Activated CD4-positive, alpha-beta T cell treated with anti-CD3 and anti-CD28 coated beads, Interleukin-2, Interleukin-6, amounts not matched to agents 100 ng/mL and 50 ng/mL, durations not matched to agents 16 hours and 8 hours (primary cell): ENCODE data around the gene ATP5IF1.

Source experiments
- DNase-seq: peaks from one replicate; pipeline ENCODE4 v3.0.0-alpha.2; 2020

Gene ATP5IF1

DNA sequence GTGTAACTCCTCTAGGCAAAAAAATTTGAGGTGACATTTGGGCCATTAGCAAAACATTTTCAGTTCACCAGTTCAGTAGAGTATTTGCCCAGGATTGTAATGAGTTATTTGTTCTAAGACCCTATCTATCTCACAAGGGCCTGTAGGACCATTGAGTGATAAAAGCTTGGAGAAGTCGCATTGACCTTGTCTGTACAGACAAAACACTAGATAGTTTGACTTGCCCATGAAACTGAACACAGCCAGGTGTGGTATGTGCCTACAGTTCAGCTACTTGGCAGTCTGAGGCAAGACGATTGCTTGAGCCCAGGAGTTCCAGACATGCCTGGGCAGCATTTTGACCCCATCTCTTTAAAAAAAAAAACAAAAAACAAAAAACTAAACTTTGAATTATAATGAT is 3.1 kb downstream of the ATP5IF1 start:
- no peak for DNase-seq

DNA sequence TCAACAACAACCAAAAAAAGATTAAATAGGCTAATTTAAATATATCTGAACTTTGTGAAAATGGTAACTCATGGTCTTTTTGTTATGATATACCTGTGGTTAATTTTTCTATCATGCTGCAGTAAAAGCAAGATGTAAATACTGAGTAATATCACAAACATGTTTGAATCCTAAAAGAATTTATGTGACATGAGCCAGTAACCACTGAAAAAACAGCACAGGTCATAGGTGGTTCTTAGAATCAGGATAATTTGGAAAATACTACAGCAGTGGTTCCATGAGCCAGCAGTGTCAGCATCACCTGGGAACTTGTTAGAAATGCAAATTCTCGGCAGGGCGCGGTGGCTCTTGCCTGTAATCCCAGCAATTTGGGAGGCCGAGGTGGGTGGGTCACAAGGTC is 4.1 kb downstream of the ATP5IF1 start:
- DNase-seq = no peak

DNA sequence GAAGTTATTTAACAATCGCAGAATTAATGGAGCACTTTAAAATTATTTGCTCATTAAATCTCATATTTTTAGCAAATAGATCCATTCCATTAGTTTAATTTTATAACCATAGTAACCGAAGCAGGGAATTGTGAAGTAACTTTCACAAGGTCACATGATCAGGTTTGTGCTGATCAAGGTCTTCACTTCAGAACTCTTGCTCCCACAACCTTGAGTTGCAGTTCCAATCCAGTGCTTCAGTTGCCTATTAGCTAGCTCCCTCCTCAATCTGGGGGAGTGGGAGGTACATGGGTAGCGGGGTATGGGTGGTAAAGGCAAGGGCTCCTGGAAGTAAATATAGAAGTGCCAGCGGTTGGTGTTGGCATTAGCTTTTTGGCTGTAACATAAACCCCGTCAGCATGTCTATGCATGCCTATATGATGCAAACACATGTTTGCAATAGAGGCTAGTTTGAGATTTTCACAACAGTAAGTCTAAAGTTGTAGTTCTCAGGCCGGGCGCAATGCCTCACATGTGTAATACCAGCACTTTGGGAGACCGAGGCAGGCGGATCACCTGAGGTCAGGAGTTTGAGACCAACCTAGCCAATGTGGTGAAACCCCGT is 5.8 kb downstream of the ATP5IF1 start:
- DNase-seq = no peak

DNA sequence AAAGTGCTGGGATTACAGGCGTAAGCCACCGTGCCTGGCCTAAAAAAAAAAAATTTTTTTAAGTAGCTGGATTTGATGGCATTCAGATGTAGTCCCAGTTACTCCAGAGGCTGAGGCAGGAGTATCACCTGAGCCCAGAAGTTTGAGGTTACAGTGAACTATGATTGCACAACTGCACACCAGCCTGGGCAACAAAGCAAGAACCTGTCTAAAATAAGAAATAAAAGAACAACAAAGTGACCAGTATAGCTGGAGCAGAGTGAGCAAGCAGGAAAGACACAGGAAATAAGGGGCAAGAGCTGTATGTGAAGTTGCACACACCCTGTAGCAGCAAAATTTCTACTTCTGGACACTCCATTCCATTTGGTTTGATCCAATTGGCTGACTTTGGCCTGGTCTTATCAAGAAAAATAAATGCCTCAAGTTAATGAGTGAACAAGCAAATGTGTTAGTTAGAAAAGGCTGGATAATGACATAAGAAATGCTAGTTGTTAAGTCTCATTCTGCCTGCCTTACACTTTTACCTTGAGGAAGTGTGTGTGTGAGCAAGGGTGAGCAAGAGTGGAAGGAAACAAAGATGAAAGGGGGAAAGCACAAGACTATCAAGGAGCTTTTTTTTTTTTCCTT is 7.9 kb downstream of the ATP5IF1 start:
- DNase-seq = no peak

DNA sequence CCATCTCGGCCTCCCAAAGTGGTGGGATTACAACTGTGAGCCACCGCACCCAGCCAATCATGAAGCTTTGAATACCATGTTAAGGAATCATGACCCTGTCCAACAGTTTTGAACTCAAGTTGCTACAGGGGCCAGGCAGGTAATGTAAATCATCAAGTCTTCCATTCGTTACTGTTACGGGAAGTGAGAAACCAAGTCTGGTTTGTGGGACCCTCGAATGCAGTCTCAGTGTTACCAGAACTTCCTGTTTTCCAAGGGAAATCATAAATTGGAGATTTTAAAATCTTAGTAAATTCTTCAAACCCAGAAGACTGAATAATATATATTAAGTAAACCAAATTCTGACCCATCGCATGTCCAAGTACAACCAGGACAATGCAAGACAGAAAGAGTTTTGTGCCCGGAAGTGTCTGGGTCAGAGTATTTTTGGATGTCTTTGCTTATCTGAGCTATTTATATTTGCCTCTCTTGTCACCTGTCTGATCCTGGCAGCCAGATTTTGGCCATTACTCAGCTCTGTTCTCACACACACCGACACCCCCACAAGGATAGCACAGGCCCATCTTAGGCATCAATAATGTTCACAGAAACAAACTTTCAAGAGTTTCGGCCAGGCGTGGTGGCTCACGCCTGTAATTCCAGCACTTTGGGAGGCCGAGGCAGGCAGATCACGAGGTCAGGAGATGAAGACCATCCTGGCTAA is 8.8 kb downstream of the ATP5IF1 start:
- DNase-seq = no peak

DNA sequence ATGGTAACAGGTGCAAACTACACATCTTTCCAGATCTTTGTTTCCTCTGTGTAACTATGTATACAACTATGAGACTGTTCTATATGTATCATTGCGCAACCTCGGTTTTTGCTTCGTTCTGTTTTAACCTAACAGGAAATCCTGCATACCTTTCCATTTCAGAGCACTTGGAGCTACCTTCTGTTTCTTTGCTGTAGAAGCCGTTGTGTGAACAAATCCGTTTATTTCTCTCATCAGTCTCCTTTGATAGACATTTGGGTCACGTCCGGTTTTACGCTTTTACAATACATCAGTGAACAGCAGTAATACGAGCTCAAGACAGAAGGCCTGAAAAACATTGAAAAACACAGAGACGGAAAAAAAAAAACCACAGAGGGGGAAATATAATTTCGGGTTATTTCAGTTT is 10.5 kb downstream of the ATP5IF1 start:
- peak; percentile 82 for DNase-seq

DNA sequence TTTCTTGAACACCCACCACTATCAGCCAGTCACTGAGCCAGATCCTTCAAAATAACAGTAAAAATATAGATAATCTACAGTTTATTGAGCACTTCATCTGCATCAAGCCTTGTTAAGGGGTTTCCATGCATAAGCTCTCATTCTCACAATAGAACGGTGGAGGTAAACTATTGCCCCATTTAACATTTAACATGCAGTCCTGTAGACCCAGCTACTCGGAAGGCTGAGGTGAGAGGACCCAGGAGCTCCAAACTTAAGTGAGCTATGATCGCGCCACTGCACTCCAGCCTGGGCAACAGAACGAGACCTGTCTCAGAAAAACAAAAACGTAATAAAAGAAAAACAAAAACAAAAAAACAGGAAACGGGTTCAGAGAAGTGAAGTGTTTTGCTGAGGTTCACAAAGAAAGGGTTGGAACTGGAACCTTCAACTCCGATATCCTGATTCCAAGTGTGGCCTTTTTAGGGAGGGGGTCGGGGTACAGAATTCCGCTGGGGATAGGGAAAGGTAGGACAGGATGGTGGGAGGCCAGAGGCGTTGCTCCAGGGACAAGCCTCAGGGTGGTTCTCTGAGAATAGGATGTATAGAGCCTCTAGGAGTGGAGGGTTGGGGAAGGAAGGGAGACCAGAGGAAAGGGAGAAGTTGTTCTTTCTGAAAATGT is 11.8 kb downstream of the ATP5IF1 start:
- DNase-seq = no peak

DNA sequence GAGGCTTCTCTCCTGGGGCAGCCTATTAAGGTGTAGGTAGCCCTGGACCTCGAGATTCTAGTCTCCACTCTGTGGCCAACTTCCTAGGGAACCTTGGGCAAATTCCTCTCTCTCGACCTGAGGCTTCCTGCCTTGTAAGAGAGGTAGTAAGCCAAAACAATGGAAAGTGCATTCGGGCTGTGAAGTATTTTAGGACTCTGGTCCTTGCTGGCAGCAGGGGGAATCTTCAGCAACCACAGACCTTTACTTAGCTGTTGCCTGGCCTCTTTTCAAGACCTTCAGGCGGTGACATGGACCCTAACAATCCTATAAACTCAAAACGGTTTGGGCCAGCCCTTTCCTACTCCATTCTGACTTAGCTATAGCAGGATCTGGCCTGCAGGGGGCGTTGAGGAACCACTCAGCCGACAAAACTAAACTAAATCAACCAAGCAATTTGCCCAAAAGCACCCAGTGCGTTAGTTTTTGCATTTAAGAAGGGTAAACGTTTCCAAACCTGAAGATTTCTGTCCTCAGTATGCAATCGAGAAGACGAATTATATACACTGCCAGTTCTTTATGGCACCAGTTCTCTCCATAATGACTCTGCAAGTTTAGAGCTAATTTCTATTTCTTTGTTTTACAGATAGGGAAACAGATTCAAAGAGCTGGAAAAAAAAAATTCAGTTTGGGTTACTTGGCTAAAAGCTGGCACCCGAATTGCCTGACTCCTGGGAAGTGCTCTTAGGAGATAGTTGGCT is 12.5 kb downstream of the ATP5IF1 start:
- peak; percentile 90 for DNase-seq

DNA sequence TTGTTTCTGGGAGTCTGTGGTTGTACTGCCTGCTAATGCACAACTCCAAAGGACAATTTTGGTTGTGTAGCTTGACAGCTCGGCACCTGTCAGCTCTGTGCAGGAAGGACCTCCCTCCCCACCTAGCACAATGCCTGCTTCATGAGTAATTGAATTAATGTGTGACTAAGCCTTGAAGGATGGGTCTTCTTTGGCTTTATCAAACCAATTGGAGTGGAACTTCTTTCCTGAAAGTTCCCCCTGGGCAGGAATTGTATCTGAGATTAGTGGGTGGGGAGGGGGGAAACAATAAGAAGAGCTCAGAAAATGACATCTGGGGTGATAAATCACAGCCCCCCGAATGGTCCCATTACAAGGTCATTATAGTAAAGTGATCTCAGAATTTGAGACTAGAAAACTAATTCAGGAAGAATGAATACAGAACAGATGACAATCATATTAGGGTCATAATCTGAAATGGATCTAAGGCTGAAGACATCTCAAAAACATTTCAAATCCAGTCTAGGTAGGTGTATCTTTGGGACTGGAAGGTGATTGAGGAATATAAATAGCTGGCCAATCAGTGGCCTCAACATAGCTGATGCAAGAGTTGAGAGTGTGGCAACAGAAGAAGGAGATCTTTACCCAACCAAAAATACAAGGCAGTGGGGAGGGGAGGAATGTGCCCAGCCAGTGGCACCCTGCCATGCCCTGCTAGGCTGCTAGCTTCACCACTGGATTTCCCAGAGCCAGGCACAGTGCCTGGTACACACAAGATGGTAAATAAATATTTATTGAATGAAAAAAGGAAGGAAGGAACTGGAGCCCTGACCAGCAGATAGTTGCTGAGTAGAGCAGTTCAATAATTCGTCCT is 13.3 kb downstream of the ATP5IF1 start:
- peak; percentile 65 for DNase-seq

DNA sequence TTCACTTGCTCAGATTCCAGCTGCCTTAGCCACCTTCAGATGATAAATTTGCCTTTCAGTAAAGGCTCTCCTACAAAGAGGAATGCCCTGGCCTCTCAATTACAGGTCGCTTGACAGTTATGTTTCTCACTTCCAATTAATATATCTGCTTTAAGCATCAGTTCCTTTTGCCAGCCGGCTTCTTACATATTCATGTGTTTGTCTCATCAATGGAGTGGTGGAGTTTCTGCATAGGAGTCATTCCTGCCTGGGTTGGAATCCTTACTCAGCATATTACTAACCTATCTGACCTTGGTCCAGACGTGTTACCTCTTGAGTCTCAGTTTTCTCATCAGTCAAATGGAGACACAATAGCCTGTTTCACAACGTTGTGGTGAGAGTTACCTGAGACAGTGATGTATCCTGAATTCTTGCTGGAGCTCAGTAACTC is 14.0 kb downstream of the ATP5IF1 start:
- no peak for DNase-seq

DNA sequence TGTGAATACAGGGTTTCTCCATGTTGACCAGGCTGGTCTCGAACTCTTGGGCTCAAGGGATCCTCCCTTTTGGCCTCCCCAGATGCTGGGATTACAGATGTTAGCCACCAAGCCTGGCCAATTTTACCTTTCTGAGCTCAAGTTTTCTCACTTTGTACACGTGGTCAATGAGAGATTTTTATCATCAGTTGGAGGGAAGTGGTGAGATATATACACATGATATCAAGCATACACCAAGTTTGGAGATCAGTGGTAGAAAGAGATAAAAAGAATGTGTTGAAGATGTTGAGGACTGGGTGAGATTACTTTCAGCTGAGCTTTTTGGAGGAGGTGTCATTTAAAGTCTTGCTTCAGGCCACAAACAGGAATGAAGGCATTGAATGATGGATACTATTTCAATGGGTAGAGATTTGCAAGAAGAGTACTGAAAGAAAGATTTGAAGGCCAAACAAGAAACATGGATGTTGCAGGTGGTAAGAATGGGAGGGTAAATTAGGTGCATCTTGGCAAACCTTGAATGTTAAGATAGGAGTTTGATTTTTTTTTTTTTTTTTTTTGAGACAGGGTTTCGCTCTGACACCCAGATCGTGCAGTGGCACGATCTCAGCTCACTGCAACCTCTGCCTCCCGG is 20.4 kb downstream of the ATP5IF1 start:
- peak; percentile 67 for DNase-seq

DNA sequence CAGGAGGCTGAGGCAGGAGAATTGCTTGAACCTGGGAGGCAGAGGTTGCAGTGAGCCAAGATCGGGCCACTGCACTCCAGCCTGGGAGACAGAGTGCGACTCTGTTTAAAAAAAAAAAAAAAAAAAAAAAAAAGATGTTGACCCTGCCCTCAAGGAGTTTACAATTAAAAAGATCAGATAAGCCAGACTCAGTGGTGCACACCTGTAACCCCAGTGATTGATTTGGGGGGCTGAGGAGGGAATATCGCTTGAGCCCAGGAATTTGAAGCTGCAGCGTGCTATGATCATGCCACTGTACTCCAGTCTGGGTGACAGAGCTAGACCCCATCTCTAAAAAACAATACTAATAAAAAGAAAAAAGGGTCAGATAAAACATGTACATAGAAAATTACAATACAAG is 21.8 kb downstream of the ATP5IF1 start:
- no peak for DNase-seq

DNA sequence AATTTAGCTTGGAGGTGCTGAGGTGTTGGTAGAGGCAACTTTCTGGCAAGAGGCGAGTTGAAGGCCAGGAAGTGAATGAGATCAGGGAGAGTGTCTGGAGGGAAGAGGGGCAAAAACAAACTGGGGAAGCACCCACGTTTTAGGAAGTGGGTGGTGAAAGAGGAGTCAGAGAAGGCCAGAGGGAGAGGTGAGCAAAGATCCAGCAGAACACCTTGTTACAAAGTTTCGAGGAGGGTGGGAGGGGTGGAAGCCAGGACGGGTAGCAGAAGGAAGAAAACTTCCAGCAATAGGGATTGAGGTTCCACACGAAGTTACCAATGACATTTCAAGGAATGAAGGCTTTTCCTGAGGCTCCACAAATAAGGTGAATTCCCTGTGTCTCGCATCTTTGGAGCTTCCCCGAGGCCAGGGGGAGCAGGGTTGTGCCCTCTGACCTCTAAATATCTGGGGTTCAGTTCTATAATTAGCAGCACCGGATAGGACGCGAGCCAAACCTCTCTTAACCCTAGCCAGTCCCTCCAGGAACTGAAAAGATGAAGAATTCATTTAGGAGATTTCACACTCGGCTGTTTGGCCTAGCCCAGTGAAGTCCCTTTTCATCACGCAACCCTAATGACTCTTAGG is 22.8 kb downstream of the ATP5IF1 start:
- DNase-seq = no peak

DNA sequence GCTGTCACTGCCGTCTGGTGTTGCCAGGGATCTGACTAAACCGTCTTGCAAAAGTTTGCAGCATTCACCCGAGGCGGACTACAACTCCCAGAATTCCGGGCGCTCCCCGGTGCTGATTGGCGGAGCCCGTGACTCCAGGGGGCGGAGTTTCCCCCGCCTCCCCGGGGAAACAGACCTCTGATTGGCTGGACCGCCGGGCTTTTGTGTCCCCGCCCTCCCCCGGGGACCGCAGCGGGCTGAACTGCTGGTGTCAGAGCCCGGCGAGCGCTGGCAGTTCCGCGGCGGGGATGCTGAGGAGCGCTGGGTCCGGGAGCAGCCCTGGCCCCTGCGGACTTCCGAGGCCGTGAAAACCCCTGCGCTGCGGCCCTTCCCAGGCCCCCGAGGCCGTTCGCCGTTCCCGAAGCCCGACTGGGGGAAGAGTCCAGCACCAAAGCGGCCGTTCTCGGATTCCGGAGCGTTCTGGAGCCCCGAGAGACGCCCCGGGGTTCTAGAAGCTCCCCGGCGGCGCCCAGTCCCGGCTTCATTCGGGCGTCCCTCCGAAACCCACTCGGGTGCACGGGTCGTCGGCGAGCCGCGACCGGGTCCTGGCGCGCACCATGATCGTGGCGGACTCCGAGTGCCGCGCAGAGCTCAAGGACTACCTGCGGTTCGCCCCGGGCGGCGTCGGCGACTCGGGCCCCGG is 23.5 kb downstream of the ATP5IF1 start, which contains the start of gene SESN2:
TSS of gene SESN2 (plus strand) at position 267 of the 682 bp plus-strand sequence. CDS start at position 597, 330 bp downstream.
- DNase-seq = peak; percentile 100

DNA sequence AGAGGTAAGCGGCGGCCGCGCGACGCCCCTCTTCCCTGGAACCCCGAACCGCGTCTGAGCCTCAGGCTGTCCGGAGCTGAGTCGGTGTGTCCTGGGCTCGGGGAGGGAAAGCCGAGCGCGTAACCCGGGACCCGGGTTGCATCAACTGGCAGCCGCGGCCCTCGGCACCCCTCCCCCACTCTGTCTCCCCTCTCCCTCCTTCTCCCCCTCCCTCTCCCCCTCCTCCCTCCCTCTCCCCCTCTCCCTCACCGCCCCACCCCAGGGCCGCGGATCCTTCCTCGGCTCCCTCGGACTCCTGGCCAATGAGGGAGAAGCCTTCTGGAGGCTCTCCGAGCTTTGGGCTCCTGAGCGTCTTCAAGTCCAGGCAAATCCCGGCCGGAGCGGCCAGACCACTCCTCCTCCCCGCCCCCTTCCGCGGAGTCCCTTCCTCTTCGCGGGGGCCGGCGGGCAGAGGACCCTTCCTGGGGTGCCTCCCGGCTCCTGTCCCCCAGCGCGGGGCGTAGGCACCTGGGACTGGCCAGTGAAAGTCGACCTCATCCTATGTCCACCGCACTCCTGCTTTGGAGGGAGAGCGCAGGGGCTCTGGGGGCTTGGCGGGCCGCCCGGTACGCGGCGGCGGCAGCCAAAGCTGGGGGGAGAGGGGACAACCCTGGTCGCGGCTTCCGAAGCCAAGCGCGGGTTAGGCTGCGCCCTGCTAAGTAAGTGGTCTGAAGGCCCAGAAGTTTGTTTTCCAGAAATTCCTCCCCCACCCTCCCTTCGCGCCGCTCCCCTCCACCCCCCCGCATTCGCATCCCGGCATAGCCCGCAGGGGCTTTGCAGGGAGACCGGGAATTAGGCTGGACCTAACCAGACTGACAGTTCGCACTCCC is 24.2 kb downstream of the ATP5IF1 start:
- peak; percentile 39 for DNase-seq

DNA sequence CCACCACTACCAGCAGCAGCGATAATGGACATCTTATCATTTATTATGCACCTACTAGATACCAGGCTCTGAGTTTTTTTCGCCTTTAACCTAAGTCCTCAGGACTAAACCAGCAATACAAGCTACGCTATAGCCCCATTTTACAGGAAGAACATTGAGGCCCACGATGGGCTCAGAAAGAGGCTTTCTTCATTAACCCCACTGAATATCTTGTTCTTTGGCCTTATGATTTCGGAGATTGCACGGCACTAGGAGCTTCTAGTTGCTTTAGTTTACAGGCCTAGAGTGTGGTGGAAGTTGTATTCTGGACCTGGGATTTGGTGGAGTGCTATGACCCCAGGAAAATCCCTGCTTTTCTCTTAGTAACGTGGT is 24.9 kb downstream of the ATP5IF1 start:
- DNase-seq = no peak

DNA sequence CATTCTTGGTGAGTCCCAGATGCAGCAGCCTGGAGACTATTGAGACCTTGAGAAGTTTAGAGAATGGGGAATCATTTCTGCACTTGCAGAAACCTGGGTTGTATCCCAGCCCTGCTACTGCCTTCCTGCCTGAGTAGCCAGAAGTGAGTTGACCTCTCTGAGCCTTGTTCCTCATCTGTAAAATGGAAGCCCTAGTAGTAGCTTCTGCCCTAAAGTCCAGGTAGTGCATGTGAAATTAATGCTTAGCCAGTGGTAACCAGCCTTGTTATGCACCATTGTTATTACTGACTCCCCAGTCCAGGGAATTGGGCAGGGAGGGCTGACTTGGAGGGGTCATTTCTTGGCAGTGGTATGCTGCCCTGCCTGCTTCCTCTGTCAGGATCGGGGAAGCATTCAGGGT is 29.0 kb downstream of the ATP5IF1 start:
- no peak for DNase-seq

DNA sequence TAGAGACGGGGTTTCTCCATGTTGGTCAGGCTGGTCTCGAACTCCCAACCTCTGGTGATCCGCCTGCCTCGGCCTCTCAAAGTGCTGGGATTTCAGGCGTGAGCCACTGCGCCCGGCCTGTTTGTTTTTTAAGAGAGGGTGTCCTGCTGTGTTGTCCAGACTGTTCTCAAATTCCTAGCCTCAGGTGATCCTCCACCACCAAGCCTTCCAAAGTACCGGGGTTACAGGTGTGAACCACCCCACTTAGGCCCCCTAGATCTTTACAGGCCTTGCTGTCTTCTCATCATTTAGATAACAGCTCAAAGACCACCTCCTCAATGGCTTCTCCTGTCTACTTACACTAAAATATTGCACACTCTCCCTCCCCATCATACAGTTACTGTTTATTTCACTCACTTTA is 29.7 kb downstream of the ATP5IF1 start:
- DNase-seq = no peak

DNA sequence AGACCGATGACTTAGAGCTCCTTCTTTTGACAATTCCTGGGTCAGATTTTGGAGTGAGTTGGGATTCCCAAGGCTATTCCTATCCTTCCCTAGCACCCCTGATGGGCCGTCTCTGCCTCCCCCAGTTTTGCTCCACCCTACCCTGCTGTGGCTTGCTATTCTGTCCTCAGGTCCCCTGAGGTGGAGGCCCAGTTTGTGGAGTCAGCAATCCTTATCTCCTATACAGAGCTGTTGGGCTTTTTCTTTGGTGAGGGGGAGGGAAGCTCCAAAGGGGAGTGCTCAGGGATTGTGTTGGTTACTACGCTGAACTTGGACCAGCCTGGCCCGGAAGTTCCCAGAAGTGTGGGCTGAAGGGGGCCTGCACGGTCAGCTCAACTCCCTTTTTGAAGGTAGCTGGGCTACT is 31.0 kb downstream of the ATP5IF1 start:
- DNase-seq = no peak
